Measurements from ENCODE around the gene TRDMT1. TPM values are rescaled to one million over a fixed set of nuclear protein-coding genes. Genes with fewer than 3 reads are reported as not detected.
A peak's percentile ranks its signal among the peaks of the same experiment; 100 is the strongest.

TRDMT1 gene
- total and polyA plus RNA-seq, 3 donors from 2014 or later, result 6.9 to 12.1 (median 9.7) TPM

DNA sequence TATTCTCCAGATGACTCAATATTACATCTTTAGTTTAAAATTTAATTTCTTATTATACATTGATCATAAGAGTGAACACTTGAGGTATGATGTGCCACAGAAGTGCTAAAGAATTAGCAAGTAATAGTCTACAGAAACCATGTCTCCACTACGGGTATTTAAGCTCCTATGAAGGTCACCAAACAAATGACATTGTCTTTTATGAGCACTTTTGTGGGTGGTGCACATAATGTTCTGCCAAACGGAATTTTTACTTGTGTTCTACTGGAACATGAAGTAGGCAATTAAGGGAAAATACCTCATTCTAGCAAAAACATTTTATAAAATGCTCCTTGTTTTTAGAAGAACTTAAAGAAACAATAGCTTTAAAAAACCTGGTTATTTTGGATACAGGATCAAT is 44.4 kb downstream of the TRDMT1 start:
- TF ChIP-seq, protein P1, sequence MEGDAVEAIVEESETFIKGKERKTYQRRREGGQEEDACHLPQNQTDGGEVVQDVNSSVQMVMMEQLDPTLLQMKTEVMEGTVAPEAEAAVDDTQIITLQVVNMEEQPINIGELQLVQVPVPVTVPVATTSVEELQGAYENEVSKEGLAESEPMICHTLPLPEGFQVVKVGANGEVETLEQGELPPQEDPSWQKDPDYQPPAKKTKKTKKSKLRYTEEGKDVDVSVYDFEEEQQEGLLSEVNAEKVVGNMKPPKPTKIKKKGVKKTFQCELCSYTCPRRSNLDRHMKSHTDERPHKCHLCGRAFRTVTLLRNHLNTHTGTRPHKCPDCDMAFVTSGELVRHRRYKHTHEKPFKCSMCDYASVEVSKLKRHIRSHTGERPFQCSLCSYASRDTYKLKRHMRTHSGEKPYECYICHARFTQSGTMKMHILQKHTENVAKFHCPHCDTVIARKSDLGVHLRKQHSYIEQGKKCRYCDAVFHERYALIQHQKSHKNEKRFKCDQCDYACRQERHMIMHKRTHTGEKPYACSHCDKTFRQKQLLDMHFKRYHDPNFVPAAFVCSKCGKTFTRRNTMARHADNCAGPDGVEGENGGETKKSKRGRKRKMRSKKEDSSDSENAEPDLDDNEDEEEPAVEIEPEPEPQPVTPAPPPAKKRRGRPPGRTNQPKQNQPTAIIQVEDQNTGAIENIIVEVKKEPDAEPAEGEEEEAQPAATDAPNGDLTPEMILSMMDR (IDR thresholded peaks at IDR 0.05), result no peak
- no peak for TF ChIP-seq POLR2A (IDR thresholded peaks at IDR 0.05)
- H3K36me3 ChIP-seq (ENCODE audit: low read depth, missing control alignments), result no peaks in the 10 kb centered on the region
- no peaks in the 10 kb centered on the region for H3K27me3 ChIP-seq
- no peak for DNase-seq
- intact Hi-C loops (cut with DNase I; ENCODE audit: low total_unique reads), result no loop called here
- H3K4me3 ChIP-seq, result no peak overlapping the region
- peaks cover 8% of the 10 kb centered on the region for H3K4me1 ChIP-seq
- no peaks in the 10 kb centered on the region for H3K9me3 ChIP-seq
- peak overlapping the region; percentile 10 to 78 for H3K27ac ChIP-seq
- 20 to 35% methylated on average over 2 of the region's 2 CpGs for WGBS, 2 donors

DNA sequence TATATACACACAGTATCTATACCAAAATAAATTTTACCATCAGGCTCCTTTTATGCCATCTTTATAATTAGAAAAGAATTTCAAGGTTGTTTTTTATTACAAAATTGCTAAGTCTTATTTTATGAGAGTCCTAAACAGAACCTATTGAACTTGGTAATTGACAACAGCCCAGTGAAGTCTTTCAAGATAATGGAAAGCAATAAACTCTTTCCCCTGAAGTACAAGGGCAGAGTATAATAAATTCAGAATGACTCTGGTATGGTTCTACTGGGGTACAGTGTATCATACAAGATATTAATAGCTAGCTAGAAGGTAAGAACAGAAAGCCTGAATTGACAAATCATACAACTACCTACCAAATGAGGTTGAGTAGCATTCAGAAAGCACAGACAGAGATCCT is 45.6 kb downstream of the TRDMT1 start:
- no peak overlapping the region for H3K27ac ChIP-seq
- intact Hi-C loops (cut with DNase I; ENCODE audit: low total_unique reads), result no loop called here
- TF ChIP-seq, protein P1 (IDR thresholded peaks at IDR 0.05), result no peak
- no peak for TF ChIP-seq POLR2A (IDR thresholded peaks at IDR 0.05)
- no peak for DNase-seq
- no peaks in the 10 kb centered on the region for H3K36me3 ChIP-seq (ENCODE audit: low read depth, missing control alignments)
- peaks cover 8% of the 10 kb centered on the region for H3K4me1 ChIP-seq
- H3K27me3 ChIP-seq, result no peaks in the 10 kb centered on the region
- no peak overlapping the region for H3K4me3 ChIP-seq
- no peaks in the 10 kb centered on the region for H3K9me3 ChIP-seq

DNA sequence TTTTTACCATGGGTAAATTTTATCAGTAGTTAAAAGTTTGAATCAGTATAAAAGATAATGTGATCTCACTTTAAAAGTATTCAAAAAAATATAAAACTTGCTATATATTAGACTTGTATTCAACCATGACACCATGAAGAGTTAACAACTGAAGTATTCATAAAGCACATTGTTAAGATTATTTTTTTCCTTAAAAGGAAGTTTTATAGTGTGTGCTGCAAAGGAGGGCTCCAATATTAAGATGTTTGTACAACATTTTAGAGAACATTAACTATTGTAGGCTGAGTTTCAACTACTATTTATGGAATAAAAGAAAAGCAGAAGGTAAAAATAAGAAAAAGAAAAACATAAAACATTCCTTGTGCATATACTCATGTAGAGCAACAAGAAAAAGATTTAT is 47.4 kb downstream of the TRDMT1 start:
- Histone ChIP-seq H3K9me3 (no peaks in the 10 kb centered on the region), H3K27ac (no peak overlapping the region)
- DNase-seq, result no peak

DNA sequence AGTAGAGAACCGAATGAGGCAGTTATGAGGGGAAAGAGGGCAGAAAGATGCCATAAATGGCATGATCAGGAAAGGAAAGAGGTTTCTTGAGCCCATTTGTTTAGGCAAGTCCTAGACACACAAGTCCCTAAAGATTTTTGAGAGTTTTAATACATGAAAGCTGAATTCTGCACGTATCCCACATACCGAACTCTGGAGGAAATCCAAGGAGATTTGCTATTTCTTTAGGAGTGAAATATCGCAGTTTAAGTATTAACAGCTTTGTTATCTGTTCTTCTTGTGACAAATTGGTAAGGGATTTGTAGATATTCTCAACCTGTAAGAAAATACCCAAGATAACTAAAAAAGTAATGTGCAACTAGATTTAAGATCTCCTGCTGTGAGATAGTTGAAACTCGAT is 48.2 kb downstream of the TRDMT1 start:
- H3K36me3 ChIP-seq (ENCODE audit: low read depth, missing control alignments), result no peaks in the 10 kb centered on the region
- no peak for DNase-seq
- H3K4me1 ChIP-seq, result peaks cover 8% of the 10 kb centered on the region
- no peak overlapping the region for H3K4me3 ChIP-seq
- H3K9me3 ChIP-seq, result no peaks in the 10 kb centered on the region
- WGBS, 2 donors, result 75 to 82% methylated on average over 5 of the region's 5 CpGs
- TF ChIP-seq, protein P1 (IDR thresholded peaks at IDR 0.05), result no peak
- TF ChIP-seq POLR2A (IDR thresholded peaks at IDR 0.05), result no peak
- no peaks in the 10 kb centered on the region for H3K27me3 ChIP-seq
- H3K27ac ChIP-seq, result no peak overlapping the region
- intact Hi-C loops (cut with DNase I; ENCODE audit: low total_unique reads), result no loop called here

More for the DNA sequence above, 47.4 kb downstream of the TRDMT1 start:
- H3K4me3 ChIP-seq, result no peak overlapping the region
- H3K36me3 ChIP-seq (ENCODE audit: low read depth, missing control alignments), result no peaks in the 10 kb centered on the region
- intact Hi-C loops (cut with DNase I; ENCODE audit: low total_unique reads), result no loop called here
- no peak for TF ChIP-seq POLR2A (IDR thresholded peaks at IDR 0.05)
- TF ChIP-seq, protein P1 (IDR thresholded peaks at IDR 0.05), result no peak
- H3K27me3 ChIP-seq, result no peaks in the 10 kb centered on the region
- peaks cover 8% of the 10 kb centered on the region for H3K4me1 ChIP-seq

DNA sequence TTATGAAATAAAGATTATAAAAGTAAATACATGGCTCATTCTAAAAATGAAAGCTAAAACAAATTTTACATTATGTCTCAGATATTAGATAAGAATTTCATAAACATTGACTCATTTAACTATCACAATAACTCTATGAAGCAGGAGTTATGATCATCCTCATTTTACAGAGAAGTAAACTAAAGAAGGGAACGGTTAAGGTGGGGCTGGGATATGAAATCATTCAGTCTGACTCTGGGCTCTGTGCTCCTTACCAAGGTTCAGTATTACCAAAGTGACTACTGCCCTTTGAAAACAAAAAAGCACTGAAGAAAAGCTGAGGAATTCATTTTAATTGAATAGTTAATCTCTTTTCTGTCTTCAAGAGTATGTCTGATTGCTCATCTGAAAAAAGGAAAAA is 49.8 kb downstream of the TRDMT1 start:
- Histone ChIP-seq H3K4me3 (no peak overlapping the region), H3K27ac (no peak overlapping the region), H3K36me3 (ENCODE audit: low read depth, missing control alignments) (no peaks in the 10 kb centered on the region), H3K4me1 (peaks cover 8% of the 10 kb centered on the region), H3K9me3 (no peaks in the 10 kb centered on the region), H3K27me3 (no peaks in the 10 kb centered on the region)
- 72 to 73% methylated on average over 1 of the region's 1 CpG for WGBS, 2 donors
- no peak for TF ChIP-seq POLR2A (IDR thresholded peaks at IDR 0.05)
- TF ChIP-seq, protein P1 (IDR thresholded peaks at IDR 0.05), result no peak
- DNase-seq, result no peak
- intact Hi-C loops (cut with DNase I; ENCODE audit: low total_unique reads), result no loop called here

Measured in testis (tissue), 3 donors.